GM12878 (cell line): ENCODE measurements around the gene FBXO33. TPM values are rescaled to one million over a fixed set of nuclear protein-coding genes. Genes with fewer than 3 reads are reported as not detected.

Source experiments
- CBFB ChIP-seq: IDR thresholded peaks from 2 replicates; pipeline ENCODE4 v1.6.1; 2016; ENCODE audit warnings: antibody characterized with exemption, low read depth
- HDGF ChIP-seq: fragments of 450-650 bp; IDR thresholded peaks from 2 replicates; pipeline ENCODE4 v1.6.1; 2016; ENCODE audit warnings: antibody characterized with exemption
- RAD51 ChIP-seq: fragments of 450-650 bp; IDR thresholded peaks from 2 replicates; pipeline ENCODE4 v1.6.1; 2016; ENCODE audit warnings: moderate library complexity, mild to moderate bottlenecking, inconsistent platforms
- SP1 ChIP-seq: IDR thresholded peaks from one replicate; pipeline ENCODE4 v1.6.1; 2011; ENCODE audit warnings: low read depth, low read length
- TARDBP ChIP-seq: IDR thresholded peaks from 2 replicates; pipeline ENCODE4 v1.6.1; 2016; ENCODE audit warnings: borderline replicate concordance
- ZNF384 ChIP-seq: IDR thresholded peaks from 2 replicates; pipeline ENCODE4 v1.6.1; 2012; ENCODE audit warnings: low read depth, mild to moderate bottlenecking, low read length, improper control_type of control experiment, borderline replicate concordance
- polyA plus RNA-seq, 11 experiments: library from polyadenylated mRNA; depleted of rRNA in 4 of 11; unstranded in 6 of 11; stranded (reverse) in 5 of 11; fragments of >200 nt; fragmentation: Nextera tagmentation in 4 of 11; fragmentation: Illumina TruSeq in 1 of 11; extraction: Ambion mirVana in 4 of 11; extraction: Trizol in 1 of 11; gene quantifications; 1 replicate in 1 of 11; 2 replicates in 10 of 11; pipeline versions ENCODE4 v1.2.1 to v1.2.3, GENCODE V29; 2011 to 2016; ENCODE audit warnings: inconsistent platforms in 2 of 11, missing spikeins in 2 of 11, low read depth in 1 of 11
- total RNA-seq, 4 experiments: library from RNA; depleted of rRNA in 3 of 4; stranded (reverse); fragments of >200 nt in 3 of 4; fragmentation: Illumina TruSeq in 1 of 4; extraction: Trizol in 1 of 4; gene quantifications; 2 replicates each; pipeline versions ENCODE4 v1.2.1 to v1.2.3, GENCODE V29; 2013 to 2021
- TF ChIP-seq, protein P1 (sequence below): IDR thresholded peaks from 2 replicates; pipeline ENCODE4 v1.6.1; 2012; ENCODE audit warnings: improper control_type of control experiment, low read depth, low read length; ENCODE audit not compliant: insufficient replicate concordance

The FBXO33 gene
- total and polyA plus RNA-seq, 10 of the 15 experiments (the other 5 are each of a cell fraction or from before 2014, with no cell fraction given), result 4.7 to 56.9 (median 19.6) TPM

DNA sequence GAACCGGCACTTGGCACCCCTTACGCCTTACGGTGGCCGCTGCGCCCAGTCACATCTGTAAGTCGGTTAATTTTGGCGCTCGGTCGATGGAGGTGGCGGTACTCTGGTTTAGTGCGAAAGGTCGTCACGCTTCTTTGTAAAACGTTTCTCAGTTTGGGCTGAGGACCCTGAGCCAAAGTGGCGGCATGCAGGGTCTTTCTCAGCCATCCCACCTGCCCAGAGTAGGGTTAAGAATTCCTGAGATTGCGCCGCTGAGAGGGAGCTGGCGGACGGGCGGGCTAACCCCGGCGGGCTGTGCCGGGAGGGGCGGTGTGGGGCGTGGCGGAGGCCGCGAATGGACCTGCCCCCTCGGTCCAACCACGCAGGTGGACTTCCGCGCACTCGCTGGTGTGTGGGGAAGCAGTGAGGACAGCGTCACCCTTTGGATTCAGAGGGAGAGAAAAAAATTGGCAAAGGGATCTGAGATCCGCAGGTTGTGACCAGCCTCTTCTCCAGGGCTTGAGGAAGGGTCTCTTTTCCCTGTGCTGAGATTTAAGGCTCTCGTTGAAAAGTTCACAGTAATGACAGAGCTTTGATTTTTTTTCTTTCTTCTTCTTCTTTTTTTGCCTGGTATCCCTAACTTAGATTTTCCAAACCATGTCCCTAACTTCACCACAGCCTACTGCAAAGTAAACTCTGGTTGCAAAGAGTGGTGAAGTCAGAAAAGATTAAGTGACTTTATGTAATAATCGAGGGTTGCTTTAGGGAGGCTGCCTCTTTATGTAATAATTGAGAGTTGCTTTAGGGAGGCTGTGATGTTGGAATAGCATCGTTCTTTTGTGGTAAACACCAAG lies 602 bp upstream of the FBXO33 start (continued):
- TF ChIP-seq, protein P1, sequence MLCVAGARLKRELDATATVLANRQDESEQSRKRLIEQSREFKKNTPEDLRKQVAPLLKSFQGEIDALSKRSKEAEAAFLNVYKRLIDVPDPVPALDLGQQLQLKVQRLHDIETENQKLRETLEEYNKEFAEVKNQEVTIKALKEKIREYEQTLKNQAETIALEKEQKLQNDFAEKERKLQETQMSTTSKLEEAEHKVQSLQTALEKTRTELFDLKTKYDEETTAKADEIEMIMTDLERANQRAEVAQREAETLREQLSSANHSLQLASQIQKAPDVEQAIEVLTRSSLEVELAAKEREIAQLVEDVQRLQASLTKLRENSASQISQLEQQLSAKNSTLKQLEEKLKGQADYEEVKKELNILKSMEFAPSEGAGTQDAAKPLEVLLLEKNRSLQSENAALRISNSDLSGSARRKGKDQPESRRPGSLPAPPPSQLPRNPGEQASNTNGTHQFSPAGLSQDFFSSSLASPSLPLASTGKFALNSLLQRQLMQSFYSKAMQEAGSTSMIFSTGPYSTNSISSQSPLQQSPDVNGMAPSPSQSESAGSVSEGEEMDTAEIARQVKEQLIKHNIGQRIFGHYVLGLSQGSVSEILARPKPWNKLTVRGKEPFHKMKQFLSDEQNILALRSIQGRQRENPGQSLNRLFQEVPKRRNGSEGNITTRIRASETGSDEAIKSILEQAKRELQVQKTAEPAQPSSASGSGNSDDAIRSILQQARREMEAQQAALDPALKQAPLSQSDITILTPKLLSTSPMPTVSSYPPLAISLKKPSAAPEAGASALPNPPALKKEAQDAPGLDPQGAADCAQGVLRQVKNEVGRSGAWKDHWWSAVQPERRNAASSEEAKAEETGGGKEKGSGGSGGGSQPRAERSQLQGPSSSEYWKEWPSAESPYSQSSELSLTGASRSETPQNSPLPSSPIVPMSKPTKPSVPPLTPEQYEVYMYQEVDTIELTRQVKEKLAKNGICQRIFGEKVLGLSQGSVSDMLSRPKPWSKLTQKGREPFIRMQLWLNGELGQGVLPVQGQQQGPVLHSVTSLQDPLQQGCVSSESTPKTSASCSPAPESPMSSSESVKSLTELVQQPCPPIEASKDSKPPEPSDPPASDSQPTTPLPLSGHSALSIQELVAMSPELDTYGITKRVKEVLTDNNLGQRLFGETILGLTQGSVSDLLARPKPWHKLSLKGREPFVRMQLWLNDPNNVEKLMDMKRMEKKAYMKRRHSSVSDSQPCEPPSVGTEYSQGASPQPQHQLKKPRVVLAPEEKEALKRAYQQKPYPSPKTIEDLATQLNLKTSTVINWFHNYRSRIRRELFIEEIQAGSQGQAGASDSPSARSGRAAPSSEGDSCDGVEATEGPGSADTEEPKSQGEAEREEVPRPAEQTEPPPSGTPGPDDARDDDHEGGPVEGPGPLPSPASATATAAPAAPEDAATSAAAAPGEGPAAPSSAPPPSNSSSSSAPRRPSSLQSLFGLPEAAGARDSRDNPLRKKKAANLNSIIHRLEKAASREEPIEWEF, result no peak
- TF ChIP-seq RAD51, result no peak
- no peak for TF ChIP-seq HDGF
- peak; percentile 43 for TF ChIP-seq SP1
- no peak for TF ChIP-seq ZNF384
- peak; percentile 31; the same call in 1 of the 2 replicates for TF ChIP-seq CBFB
- no peak for TF ChIP-seq TARDBP
